ENCODE results near the gene RBM34.
"Not testable (repeated sequence)": the region's sequence is repeated elsewhere in the genome, so short reads cannot be mapped to it uniquely, and the experiment has no call there.

DNA sequence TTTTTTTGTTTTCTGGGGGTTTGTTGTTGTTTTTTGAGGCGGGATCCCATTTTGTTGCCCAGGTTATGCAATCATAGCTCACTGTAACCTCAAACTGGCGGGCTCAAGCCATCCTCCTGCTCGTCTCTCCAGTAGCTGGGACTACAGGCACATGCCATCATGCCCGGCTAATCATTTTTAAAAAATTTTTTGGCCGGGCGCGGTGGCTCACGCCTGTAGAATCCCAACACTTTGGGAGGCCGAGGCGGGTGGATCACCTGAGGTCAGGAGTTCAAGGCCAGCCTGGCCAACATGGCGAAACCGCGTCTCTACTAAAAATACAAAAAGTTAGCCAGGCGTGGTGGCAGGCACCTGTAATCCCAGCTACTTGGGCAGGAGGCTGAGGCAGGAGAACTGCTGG, 63.5 kb downstream of the RBM34 start:
- TF ChIP-seq, protein P1, sequence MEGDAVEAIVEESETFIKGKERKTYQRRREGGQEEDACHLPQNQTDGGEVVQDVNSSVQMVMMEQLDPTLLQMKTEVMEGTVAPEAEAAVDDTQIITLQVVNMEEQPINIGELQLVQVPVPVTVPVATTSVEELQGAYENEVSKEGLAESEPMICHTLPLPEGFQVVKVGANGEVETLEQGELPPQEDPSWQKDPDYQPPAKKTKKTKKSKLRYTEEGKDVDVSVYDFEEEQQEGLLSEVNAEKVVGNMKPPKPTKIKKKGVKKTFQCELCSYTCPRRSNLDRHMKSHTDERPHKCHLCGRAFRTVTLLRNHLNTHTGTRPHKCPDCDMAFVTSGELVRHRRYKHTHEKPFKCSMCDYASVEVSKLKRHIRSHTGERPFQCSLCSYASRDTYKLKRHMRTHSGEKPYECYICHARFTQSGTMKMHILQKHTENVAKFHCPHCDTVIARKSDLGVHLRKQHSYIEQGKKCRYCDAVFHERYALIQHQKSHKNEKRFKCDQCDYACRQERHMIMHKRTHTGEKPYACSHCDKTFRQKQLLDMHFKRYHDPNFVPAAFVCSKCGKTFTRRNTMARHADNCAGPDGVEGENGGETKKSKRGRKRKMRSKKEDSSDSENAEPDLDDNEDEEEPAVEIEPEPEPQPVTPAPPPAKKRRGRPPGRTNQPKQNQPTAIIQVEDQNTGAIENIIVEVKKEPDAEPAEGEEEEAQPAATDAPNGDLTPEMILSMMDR (IDR thresholded peaks at IDR 0.05; ENCODE audit: insufficient read depth, low read length), result not testable (repeated sequence)
- TF ChIP-seq, protein P2, sequence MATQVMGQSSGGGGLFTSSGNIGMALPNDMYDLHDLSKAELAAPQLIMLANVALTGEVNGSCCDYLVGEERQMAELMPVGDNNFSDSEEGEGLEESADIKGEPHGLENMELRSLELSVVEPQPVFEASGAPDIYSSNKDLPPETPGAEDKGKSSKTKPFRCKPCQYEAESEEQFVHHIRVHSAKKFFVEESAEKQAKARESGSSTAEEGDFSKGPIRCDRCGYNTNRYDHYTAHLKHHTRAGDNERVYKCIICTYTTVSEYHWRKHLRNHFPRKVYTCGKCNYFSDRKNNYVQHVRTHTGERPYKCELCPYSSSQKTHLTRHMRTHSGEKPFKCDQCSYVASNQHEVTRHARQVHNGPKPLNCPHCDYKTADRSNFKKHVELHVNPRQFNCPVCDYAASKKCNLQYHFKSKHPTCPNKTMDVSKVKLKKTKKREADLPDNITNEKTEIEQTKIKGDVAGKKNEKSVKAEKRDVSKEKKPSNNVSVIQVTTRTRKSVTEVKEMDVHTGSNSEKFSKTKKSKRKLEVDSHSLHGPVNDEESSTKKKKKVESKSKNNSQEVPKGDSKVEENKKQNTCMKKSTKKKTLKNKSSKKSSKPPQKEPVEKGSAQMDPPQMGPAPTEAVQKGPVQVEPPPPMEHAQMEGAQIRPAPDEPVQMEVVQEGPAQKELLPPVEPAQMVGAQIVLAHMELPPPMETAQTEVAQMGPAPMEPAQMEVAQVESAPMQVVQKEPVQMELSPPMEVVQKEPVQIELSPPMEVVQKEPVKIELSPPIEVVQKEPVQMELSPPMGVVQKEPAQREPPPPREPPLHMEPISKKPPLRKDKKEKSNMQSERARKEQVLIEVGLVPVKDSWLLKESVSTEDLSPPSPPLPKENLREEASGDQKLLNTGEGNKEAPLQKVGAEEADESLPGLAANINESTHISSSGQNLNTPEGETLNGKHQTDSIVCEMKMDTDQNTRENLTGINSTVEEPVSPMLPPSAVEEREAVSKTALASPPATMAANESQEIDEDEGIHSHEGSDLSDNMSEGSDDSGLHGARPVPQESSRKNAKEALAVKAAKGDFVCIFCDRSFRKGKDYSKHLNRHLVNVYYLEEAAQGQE (IDR thresholded peaks at IDR 0.05; ENCODE audit: insufficient replicate concordance, low read depth), result not testable (repeated sequence)
- TF ChIP-seq POLR2AphosphoS5 (IDR thresholded peaks at IDR 0.05; ENCODE audit: low read depth); SPI1 (IDR thresholded peaks at IDR 0.05; ENCODE audit: borderline replicate concordance, low read depth): not testable (repeated sequence)
